ENCODE results near the gene DGKH. TPM values are rescaled to one million over a fixed set of nuclear protein-coding genes. Genes with fewer than 3 reads are reported as not detected.

Gene DGKH
- total RNA-seq, 1 experiment from 2014 or later, result 9.3 TPM

DNA sequence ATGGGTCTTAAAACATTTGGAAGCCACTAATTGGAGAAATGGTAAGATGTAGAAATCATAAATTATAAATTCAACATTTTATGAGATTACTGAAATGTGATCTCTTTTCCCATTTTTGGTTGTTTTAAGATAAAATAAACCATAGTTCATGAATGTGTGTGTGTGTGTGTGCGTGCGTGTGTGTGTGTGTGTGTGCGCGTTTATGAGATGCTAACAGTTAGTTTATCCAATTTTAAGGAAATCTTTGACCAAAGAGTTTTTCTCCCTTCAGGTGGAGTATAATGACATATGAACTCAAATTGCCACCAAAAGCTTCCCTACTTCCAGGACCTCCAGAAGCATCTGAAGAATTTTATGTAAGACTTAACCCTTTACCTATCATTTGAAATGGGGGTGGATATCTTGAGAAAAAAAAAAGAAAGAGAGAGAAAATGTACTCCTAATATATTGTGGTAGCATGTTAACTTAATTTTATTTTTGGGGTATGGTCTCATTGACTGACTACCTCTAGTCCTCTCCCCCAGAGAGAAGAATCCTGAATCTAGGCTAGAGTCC, 125.4 kb downstream of the DGKH start:
- BruUV-seq (replicated peaks), result no TSS peak
- TF ChIP-seq EZH2 (IDR thresholded peaks at IDR 0.05; ENCODE audit: low read depth), result no peak
- TF ChIP-seq, protein P1, sequence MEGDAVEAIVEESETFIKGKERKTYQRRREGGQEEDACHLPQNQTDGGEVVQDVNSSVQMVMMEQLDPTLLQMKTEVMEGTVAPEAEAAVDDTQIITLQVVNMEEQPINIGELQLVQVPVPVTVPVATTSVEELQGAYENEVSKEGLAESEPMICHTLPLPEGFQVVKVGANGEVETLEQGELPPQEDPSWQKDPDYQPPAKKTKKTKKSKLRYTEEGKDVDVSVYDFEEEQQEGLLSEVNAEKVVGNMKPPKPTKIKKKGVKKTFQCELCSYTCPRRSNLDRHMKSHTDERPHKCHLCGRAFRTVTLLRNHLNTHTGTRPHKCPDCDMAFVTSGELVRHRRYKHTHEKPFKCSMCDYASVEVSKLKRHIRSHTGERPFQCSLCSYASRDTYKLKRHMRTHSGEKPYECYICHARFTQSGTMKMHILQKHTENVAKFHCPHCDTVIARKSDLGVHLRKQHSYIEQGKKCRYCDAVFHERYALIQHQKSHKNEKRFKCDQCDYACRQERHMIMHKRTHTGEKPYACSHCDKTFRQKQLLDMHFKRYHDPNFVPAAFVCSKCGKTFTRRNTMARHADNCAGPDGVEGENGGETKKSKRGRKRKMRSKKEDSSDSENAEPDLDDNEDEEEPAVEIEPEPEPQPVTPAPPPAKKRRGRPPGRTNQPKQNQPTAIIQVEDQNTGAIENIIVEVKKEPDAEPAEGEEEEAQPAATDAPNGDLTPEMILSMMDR (conservative IDR thresholded peaks at IDR 0.05), result no peak
- H3K4me3 ChIP-seq, result no peak overlapping the region
- no peaks in the 10 kb centered on the region for H3F3A ChIP-seq (ENCODE audit: insufficient read depth, low read depth)
- DNase-seq, result no peak
- no peak overlapping the region for H2AFZ ChIP-seq
- no peaks in the 10 kb centered on the region for H3K9me3 ChIP-seq (ENCODE audit: insufficient read depth, low read depth)
- no peak overlapping the region for H3K27ac ChIP-seq
- H3K79me2 ChIP-seq (ENCODE audit: low read depth), result no peaks in the 10 kb centered on the region
- no peaks in the 10 kb centered on the region for H3K27me3 ChIP-seq (ENCODE audit: insufficient read depth, low read depth)
- POLR2A ChIA-PET (ENCODE audit: unreplicated experiment), result no interaction called here
- no peaks in the 10 kb centered on the region for H3K36me3 ChIP-seq (ENCODE audit: low read depth)
- CTCF ChIA-PET, result no interaction called here
- H3K4me2 ChIP-seq, result no peak overlapping the region
- H4K20me1 ChIP-seq (ENCODE audit: insufficient read depth), result no peaks in the 10 kb centered on the region
- H3K9me2 ChIP-seq (ENCODE audit: insufficient read depth), result no peaks in the 10 kb centered on the region
- no peaks in the 10 kb centered on the region for H3K4me1 ChIP-seq (replicated peaks; ENCODE audit: insufficient read depth)
- intact Hi-C loops (cut with micrococcal nuclease; ENCODE audit: unreplicated experiment), result no loop called here

DNA sequence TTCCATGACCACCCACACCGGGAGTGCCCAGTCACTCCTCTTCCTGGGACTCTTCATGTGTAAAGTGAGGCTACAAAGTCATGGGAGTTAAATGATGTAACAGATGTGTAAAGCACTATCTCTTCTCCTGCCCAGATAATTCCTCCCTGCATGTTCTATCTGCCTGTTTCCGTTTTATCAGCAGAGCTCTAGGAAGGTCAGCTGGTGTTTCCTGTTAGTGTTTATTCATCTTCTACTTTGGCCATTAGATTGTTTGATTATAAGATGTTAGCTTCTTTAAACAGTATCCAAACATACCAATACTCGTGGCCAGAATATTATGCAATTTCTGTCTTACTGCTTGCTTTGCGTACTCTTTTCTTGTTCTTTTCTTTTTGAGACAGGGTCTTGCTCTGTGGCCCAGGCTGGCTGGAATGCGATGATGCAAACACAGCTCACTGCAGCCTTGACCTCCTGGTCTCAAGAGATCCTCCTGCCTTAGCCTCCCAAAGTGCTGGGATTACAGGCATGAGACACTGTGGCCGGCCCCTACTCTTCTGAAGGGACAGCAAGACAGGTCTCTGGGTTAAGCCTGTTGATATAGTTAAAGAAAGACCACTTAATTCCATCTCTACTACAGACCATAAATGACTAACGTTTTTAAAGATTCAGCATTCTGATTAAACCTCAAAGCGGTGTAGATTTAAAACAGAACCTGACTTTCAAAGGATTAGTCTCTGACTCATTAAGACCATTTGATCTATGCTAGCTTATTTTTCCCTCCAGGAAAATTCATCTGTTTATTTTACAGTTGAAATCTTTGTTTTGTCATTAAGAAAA, 126.1 kb downstream of the DGKH start:
- H4K20me1 ChIP-seq (ENCODE audit: insufficient read depth), result no peaks in the 10 kb centered on the region
- no peak overlapping the region for H2AFZ ChIP-seq
- H3K9me2 ChIP-seq (ENCODE audit: insufficient read depth), result no peaks in the 10 kb centered on the region
- H3K4me1 ChIP-seq (replicated peaks; ENCODE audit: insufficient read depth), result no peaks in the 10 kb centered on the region
- no TSS peak for BruUV-seq (replicated peaks)
- ChIA-PET POLR2A (ENCODE audit: unreplicated experiment) (no interaction called here), CTCF (no interaction called here)
- DNase-seq, result no peak
- no peak overlapping the region for H3K4me3 ChIP-seq
- intact Hi-C loops (cut with micrococcal nuclease; ENCODE audit: unreplicated experiment), result no loop called here
- H3K4me2 ChIP-seq, result no peak overlapping the region
- H3F3A ChIP-seq (ENCODE audit: insufficient read depth, low read depth), result no peaks in the 10 kb centered on the region
- H3K79me2 ChIP-seq (ENCODE audit: low read depth), result no peaks in the 10 kb centered on the region
- H3K9me3 ChIP-seq (ENCODE audit: insufficient read depth, low read depth), result no peaks in the 10 kb centered on the region
- TF ChIP-seq, protein P1 (conservative IDR thresholded peaks at IDR 0.05), result no peak
- no peak for TF ChIP-seq EZH2 (IDR thresholded peaks at IDR 0.05; ENCODE audit: low read depth)
- no peaks in the 10 kb centered on the region for H3K27me3 ChIP-seq (ENCODE audit: insufficient read depth, low read depth)
- no peak overlapping the region for H3K27ac ChIP-seq
- no peaks in the 10 kb centered on the region for H3K36me3 ChIP-seq (ENCODE audit: low read depth)

DNA sequence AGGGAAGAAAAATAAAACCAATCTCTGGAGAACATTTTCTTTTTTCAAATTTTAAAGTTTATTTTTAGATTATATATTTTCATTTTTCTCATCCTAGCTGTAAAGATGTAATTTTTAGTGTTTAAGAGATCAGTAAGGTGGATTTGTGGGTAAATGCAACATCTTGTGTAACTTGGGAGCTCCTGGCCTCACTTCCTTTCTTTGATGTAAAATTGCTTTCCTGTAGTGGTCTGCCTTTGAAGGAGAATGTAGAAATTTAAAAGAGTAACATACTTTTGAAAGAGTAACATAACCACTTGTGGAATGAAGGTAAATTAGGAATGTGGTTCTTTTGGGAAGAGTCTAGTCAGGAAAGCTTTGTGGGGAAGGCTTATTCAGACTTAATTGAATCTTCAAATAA, 127.8 kb downstream of the DGKH start:
- Histone ChIP-seq H3K4me1 (replicated peaks; ENCODE audit: insufficient read depth) (no peaks in the 10 kb centered on the region), H3K36me3 (ENCODE audit: low read depth) (no peaks in the 10 kb centered on the region), H2AFZ (no peak overlapping the region), H3K9me2 (ENCODE audit: insufficient read depth) (no peaks in the 10 kb centered on the region), H3K27me3 (ENCODE audit: insufficient read depth, low read depth) (no peaks in the 10 kb centered on the region), H4K20me1 (ENCODE audit: insufficient read depth) (no peaks in the 10 kb centered on the region), H3K79me2 (ENCODE audit: low read depth) (no peaks in the 10 kb centered on the region), H3F3A (ENCODE audit: insufficient read depth, low read depth) (no peaks in the 10 kb centered on the region), H3K4me3 (no peak overlapping the region), H3K27ac (no peak overlapping the region), H3K9me3 (ENCODE audit: insufficient read depth, low read depth) (no peaks in the 10 kb centered on the region), H3K4me2 (no peak overlapping the region)
- ChIA-PET CTCF (no interaction called here), POLR2A (ENCODE audit: unreplicated experiment) (no interaction called here)
- no TSS peak for BruUV-seq (replicated peaks)
- TF ChIP-seq, protein P1 (conservative IDR thresholded peaks at IDR 0.05), result no peak
- TF ChIP-seq EZH2 (IDR thresholded peaks at IDR 0.05; ENCODE audit: low read depth), result no peak
- no peak for DNase-seq
- intact Hi-C loops (cut with micrococcal nuclease; ENCODE audit: unreplicated experiment), result no loop called here

Data from PC-9 (cell line).